GM18873 (cell line): Measurements from ENCODE around the gene DBH.

ENCODE experiments used
- ATAC-seq: cut with Tn5 transposase; IDR thresholded peaks from one replicate; pipeline ENCODE4 v1.9.1; 2021; ENCODE audit warnings: mild to moderate bottlenecking, moderate library complexity, moderate number of reproducible peaks; ENCODE audit not compliant: unreplicated experiment, low FRiP score

Gene DBH

GRCh38 chr9:133635533-133636531 lies at the start of gene DBH:
DBH (plus strand) TSS chr9:133636363; CDS start chr9:133636372, 9 bp downstream.
- ATAC-seq = no peak

GRCh38 chr9:133587051-133587450 lies 49.1 kb upstream of the DBH start:
- ATAC-seq = no peak

GRCh38 chr9:133587466-133587865 lies 48.7 kb upstream of the DBH start:
- ATAC-seq = no peak

- ATAC-seq = no peak
These were observed 46.5 kb upstream of the DBH start for GRCh38 chr9:133589454-133590227.

- ATAC-seq = no peak
These were observed 45.8 kb upstream of the DBH start for GRCh38 chr9:133590231-133590855.

GRCh38 chr9:133591116-133591910 lies 44.9 kb upstream of the DBH start:
- ATAC-seq = no peak

GRCh38 chr9:133591985-133592384 lies 44.2 kb upstream of the DBH start:
- no peak for ATAC-seq

GRCh38 chr9:133592731-133593409 lies 43.3 kb upstream of the DBH start:
- ATAC-seq = no peak

- no peak for ATAC-seq
These were observed 42.4 kb upstream of the DBH start for GRCh38 chr9:133593587-133594253.

- no peak for ATAC-seq
These were observed 41.9 kb upstream of the DBH start for GRCh38 chr9:133594310-133594709.

GRCh38 chr9:133595910-133596309 lies 40.3 kb upstream of the DBH start:
- ATAC-seq = no peak

- no peak for ATAC-seq
These were observed 38.7 kb upstream of the DBH start for GRCh38 chr9:133597316-133597957.

GRCh38 chr9:133598978-133599377 lies 37.2 kb upstream of the DBH start:
- ATAC-seq = no peak

- ATAC-seq = no peak
These were observed 36.5 kb upstream of the DBH start for GRCh38 chr9:133599470-133600173.

GRCh38 chr9:133600739-133601138 lies 35.4 kb upstream of the DBH start:
- ATAC-seq = no peak

GRCh38 chr9:133601746-133602145 lies 34.4 kb upstream of the DBH start:
- no peak for ATAC-seq

GRCh38 chr9:133602277-133602676 lies 33.9 kb upstream of the DBH start:
- ATAC-seq = no peak
